Measurements from ENCODE around the gene PPP3CA. TPM values are rescaled to one million over a fixed set of nuclear protein-coding genes. Genes with fewer than 3 reads are reported as not detected.

PPP3CA gene
- total RNA-seq, 1 donor from 2014 or later, result 38.4 TPM

DNA sequence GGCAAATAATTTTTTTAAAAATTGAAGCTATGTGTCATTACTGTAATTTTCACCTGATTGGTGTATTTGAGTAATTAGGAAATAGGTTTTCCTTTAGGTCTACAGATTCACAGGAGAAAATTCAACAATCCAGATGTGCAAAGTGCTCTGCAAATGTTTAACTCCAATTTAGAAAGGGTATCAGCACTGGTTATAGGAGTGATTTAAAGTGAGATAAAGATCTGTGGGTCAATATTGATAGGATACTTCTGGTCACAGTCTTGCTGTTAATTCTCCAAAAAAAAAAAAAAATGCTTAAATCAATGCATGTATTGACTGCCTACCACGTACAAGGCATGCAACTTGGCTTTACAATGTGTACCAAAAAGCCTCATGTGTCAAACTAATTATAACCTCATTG is 271.3 kb downstream of the PPP3CA start:
- Histone ChIP-seq H3K27ac (no peak overlapping the region), H3K4me3 (no peak overlapping the region), H3K9me3 (ENCODE audit: low read depth) (no peaks in the 10 kb centered on the region), H4K20me1 (ENCODE audit: low read depth) (no peaks in the 10 kb centered on the region), H3K36me3 (no peaks in the 10 kb centered on the region), H3F3A (ENCODE audit: low read depth) (no peaks in the 10 kb centered on the region), H3K4me1 (peaks cover 9% of the 10 kb centered on the region), H3K9ac (no peak overlapping the region), H3K4me2 (no peak overlapping the region), H3K79me2 (ENCODE audit: low read depth) (no peaks in the 10 kb centered on the region), H2AFZ (replicated peaks) (no peak overlapping the region), H3K27me3 (no peaks in the 10 kb centered on the region)
- no peaks in the 10 kb centered on the region for H3K9me3 Mint-ChIP-seq
- peaks cover 7% of the 10 kb centered on the region for H3K36me3 Mint-ChIP-seq
- no peak for DNase-seq (ENCODE audit: low spot score)
- H3K27ac Mint-ChIP-seq, result no peak overlapping the region
- H3K27me3 Mint-ChIP-seq (ENCODE audit: insufficient read depth, low read depth), result no peaks in the 10 kb centered on the region
- H3K4me1 Mint-ChIP-seq, result peaks cover 7% of the 10 kb centered on the region
- TF ChIP-seq, protein P1, sequence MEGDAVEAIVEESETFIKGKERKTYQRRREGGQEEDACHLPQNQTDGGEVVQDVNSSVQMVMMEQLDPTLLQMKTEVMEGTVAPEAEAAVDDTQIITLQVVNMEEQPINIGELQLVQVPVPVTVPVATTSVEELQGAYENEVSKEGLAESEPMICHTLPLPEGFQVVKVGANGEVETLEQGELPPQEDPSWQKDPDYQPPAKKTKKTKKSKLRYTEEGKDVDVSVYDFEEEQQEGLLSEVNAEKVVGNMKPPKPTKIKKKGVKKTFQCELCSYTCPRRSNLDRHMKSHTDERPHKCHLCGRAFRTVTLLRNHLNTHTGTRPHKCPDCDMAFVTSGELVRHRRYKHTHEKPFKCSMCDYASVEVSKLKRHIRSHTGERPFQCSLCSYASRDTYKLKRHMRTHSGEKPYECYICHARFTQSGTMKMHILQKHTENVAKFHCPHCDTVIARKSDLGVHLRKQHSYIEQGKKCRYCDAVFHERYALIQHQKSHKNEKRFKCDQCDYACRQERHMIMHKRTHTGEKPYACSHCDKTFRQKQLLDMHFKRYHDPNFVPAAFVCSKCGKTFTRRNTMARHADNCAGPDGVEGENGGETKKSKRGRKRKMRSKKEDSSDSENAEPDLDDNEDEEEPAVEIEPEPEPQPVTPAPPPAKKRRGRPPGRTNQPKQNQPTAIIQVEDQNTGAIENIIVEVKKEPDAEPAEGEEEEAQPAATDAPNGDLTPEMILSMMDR (IDR thresholded peaks at IDR 0.05), result no peak
- TF ChIP-seq EZH2phosphoT487 (IDR thresholded peaks at IDR 0.05) (no peak), EZH2 (IDR thresholded peaks at IDR 0.05) (no peak)
- H3K4me3 Mint-ChIP-seq, result no peak overlapping the region

DNA sequence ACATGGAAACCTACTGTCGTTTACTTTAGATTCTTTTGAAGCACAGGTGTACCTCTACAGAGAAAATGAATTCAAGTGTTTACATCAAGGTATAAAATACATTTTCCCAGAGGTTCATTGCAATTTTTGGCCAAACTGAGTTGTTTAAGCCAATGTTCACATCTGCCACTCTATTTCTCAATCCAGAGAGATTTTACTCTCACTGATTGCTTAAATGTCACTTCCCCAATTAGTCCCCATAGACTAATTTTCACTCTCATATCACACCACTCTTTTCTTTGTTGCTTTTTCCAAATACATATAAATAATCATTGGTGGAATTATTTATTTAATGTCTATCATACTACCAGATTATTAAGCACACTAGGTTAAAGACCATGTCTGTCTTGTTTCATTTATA is 271.8 kb downstream of the PPP3CA start:
- Histone ChIP-seq H2AFZ (replicated peaks) (no peak overlapping the region), H3K79me2 (ENCODE audit: low read depth) (no peaks in the 10 kb centered on the region), H3K27me3 (no peaks in the 10 kb centered on the region), H3K4me2 (no peak overlapping the region), H3K27ac (no peak overlapping the region), H3K36me3 (no peaks in the 10 kb centered on the region), H3K4me1 (peaks cover 9% of the 10 kb centered on the region), H3K9ac (no peak overlapping the region), H4K20me1 (ENCODE audit: low read depth) (no peaks in the 10 kb centered on the region), H3F3A (ENCODE audit: low read depth) (no peaks in the 10 kb centered on the region), H3K4me3 (no peak overlapping the region), H3K9me3 (ENCODE audit: low read depth) (no peaks in the 10 kb centered on the region)
- no peak for DNase-seq (ENCODE audit: low spot score)
- TF ChIP-seq EZH2 (IDR thresholded peaks at IDR 0.05) (no peak), EZH2phosphoT487 (IDR thresholded peaks at IDR 0.05) (no peak)
- TF ChIP-seq, protein P1 (IDR thresholded peaks at IDR 0.05), result no peak
- peaks cover 7% of the 10 kb centered on the region for H3K4me1 Mint-ChIP-seq
- H3K36me3 Mint-ChIP-seq, result peaks cover 7% of the 10 kb centered on the region
- no peaks in the 10 kb centered on the region for H3K27me3 Mint-ChIP-seq (ENCODE audit: insufficient read depth, low read depth)
- H3K4me3 Mint-ChIP-seq, result no peak overlapping the region
- no peak overlapping the region for H3K27ac Mint-ChIP-seq
- H3K9me3 Mint-ChIP-seq, result no peaks in the 10 kb centered on the region

DNA sequence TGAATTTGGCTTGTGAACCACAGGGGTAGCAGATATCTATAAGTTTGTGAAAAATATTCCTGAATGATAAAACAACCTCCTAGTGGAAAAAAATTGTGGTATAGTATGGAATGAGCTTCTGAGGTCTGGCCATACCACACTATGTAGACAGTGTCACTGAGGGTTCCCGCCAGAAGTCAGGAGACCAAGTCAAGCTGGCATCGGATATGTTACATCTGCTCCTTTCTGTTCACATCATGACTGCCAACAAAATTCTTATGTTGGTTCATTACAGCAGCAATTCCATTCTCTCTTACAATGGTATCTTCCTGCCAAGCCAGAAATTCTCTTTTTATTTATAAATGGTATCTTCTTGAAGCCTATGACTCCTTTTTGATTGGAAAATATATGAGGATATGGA is 273.0 kb downstream of the PPP3CA start:
- peaks cover 7% of the 10 kb centered on the region for H3K4me1 Mint-ChIP-seq
- H3K27me3 ChIP-seq, result no peaks in the 10 kb centered on the region
- H3K4me2 ChIP-seq, result no peak overlapping the region
- H3K79me2 ChIP-seq (ENCODE audit: low read depth), result no peaks in the 10 kb centered on the region
- no peaks in the 10 kb centered on the region for H4K20me1 ChIP-seq (ENCODE audit: low read depth)
- H3K4me3 ChIP-seq, result no peak overlapping the region
- no peak for DNase-seq (ENCODE audit: low spot score)
- no peak overlapping the region for H3K27ac Mint-ChIP-seq
- no peaks in the 10 kb centered on the region for H3K27me3 Mint-ChIP-seq (ENCODE audit: insufficient read depth, low read depth)
- H3K4me1 ChIP-seq, result peaks cover 9% of the 10 kb centered on the region
- no peak for TF ChIP-seq EZH2phosphoT487 (IDR thresholded peaks at IDR 0.05)
- TF ChIP-seq, protein P1 (IDR thresholded peaks at IDR 0.05), result no peak
- no peak for TF ChIP-seq EZH2 (IDR thresholded peaks at IDR 0.05)
- no peaks in the 10 kb centered on the region for H3K9me3 Mint-ChIP-seq
- H3K27ac ChIP-seq, result no peak overlapping the region
- no peak overlapping the region for H3K4me3 Mint-ChIP-seq
- H3K36me3 Mint-ChIP-seq, result peaks cover 5% of the 10 kb centered on the region
- H3K9me3 ChIP-seq (ENCODE audit: low read depth), result no peaks in the 10 kb centered on the region
- no peaks in the 10 kb centered on the region for H3K36me3 ChIP-seq
- no peaks in the 10 kb centered on the region for H3F3A ChIP-seq (ENCODE audit: low read depth)
- H2AFZ ChIP-seq (replicated peaks), result no peak overlapping the region
- no peak overlapping the region for H3K9ac ChIP-seq

Measured in neural progenitor cell (in vitro differentiated cells).